T-helper 17 cell (primary cell): ENCODE results near the gene IQSEC3. TPM values are rescaled to one million over a fixed set of nuclear protein-coding genes. Genes with fewer than 3 reads are reported as not detected.
"Not testable (repeated sequence)": the region's sequence is repeated elsewhere in the genome, so short reads cannot be mapped to it uniquely, and the experiment has no call there.

Experiments
- ATAC-seq: fragments of 150-1000 bp; cut with Tn5 transposase; 2 replicates; pipeline ENCODE4 v1.10.0; 2021; ENCODE audit warnings: mild to moderate bottlenecking, moderate library complexity
- DNase-seq, 3 donors: peaks; one replicate each; pipeline versions ENCODE4 v3.0.0 to v3.0.0-alpha.2; 2020 to 2021
- H3K9me3 ChIP-seq: one replicate; pipeline ENCODE4 v1.7.0; 2013; ENCODE audit warnings: low read length, mild to moderate bottlenecking; ENCODE audit not compliant: control insufficient read depth, poor library complexity, severe bottlenecking
- H3K27ac Mint-ChIP-seq: one replicate; pipeline ENCODE4 v1.8.0; 2022; ENCODE audit warnings: mild to moderate bottlenecking, moderate library complexity, mixed read lengths
- H3K27me3 Mint-ChIP-seq: one replicate; pipeline ENCODE4 v1.8.0; 2022; ENCODE audit warnings: mixed read lengths
- H3K36me3 Mint-ChIP-seq: one replicate; pipeline ENCODE4 v1.8.0; 2022; ENCODE audit warnings: low read depth, mixed read lengths
- H3K4me1 Mint-ChIP-seq: one replicate; pipeline ENCODE4 v1.8.0; 2022; ENCODE audit warnings: mild to moderate bottlenecking, mixed read lengths
- H3K4me3 Mint-ChIP-seq: one replicate; pipeline ENCODE4 v1.8.0; 2022; ENCODE audit warnings: mild to moderate bottlenecking, moderate library complexity, mixed read lengths
- total RNA-seq, 4 donors: library from RNA in 2 of 4; stranded (reverse) in 2 of 4; gene quantifications; one replicate each; pipeline ENCODE4 v1.2.3 and lab custom pipeline; 2022 to 2026

The IQSEC3 gene
- total RNA-seq, 2 donors from 2014 or later: 0.29 to 0.60 TPM

GRCh38 chr12:45235-45990, 21.2 kb upstream of the IQSEC3 start:
- H3K27me3 Mint-ChIP-seq: peaks cover 45% of the 10 kb centered on the region
- DNase-seq, H3K27ac Mint-ChIP-seq, H3K36me3 Mint-ChIP-seq, H3K4me1 Mint-ChIP-seq, H3K9me3 ChIP-seq, ATAC-seq, H3K4me3 Mint-ChIP-seq: not testable (repeated sequence)

- not testable (repeated sequence) for H3K36me3 Mint-ChIP-seq, H3K27ac Mint-ChIP-seq, H3K4me1 Mint-ChIP-seq, ATAC-seq, H3K9me3 ChIP-seq, DNase-seq, H3K4me3 Mint-ChIP-seq
- peaks cover 45% of the 10 kb centered on the region for H3K27me3 Mint-ChIP-seq
These were observed 20.6 kb upstream of the IQSEC3 start for GRCh38 chr12:45991-46358.

- H3K27ac Mint-ChIP-seq, DNase-seq, ATAC-seq, H3K9me3 ChIP-seq, H3K36me3 Mint-ChIP-seq, H3K4me3 Mint-ChIP-seq, H3K4me1 Mint-ChIP-seq: not testable (repeated sequence)
- peaks cover 50% of the 10 kb centered on the region for H3K27me3 Mint-ChIP-seq
These were observed 20.0 kb upstream of the IQSEC3 start for GRCh38 chr12:46542-46941.

- H3K27me3 Mint-ChIP-seq: peaks cover 59% of the 10 kb centered on the region
- H3K27ac Mint-ChIP-seq, H3K4me3 Mint-ChIP-seq, H3K4me1 Mint-ChIP-seq, DNase-seq, H3K36me3 Mint-ChIP-seq, ATAC-seq, H3K9me3 ChIP-seq: not testable (repeated sequence)
These were observed 18.8 kb upstream of the IQSEC3 start for GRCh38 chr12:47699-48226.

- not testable (repeated sequence) for DNase-seq, H3K36me3 Mint-ChIP-seq
These were observed 17.4 kb upstream of the IQSEC3 start for GRCh38 chr12:49149-49548.

GRCh38 chr12:51087-51486, 15.5 kb upstream of the IQSEC3 start:
- not testable (repeated sequence) for H3K4me1 Mint-ChIP-seq, H3K9me3 ChIP-seq, H3K4me3 Mint-ChIP-seq, H3K27ac Mint-ChIP-seq, ATAC-seq, DNase-seq, H3K36me3 Mint-ChIP-seq
- peaks cover 70% of the 10 kb centered on the region for H3K27me3 Mint-ChIP-seq

More at GRCh38 chr12:49149-49548, 17.4 kb upstream of the IQSEC3 start:
- H3K27ac Mint-ChIP-seq, ATAC-seq, H3K4me3 Mint-ChIP-seq, H3K9me3 ChIP-seq, H3K4me1 Mint-ChIP-seq: not testable (repeated sequence)
- peaks cover 72% of the 10 kb centered on the region for H3K27me3 Mint-ChIP-seq

- not testable (repeated sequence) for H3K9me3 ChIP-seq, H3K36me3 Mint-ChIP-seq, ATAC-seq, H3K27ac Mint-ChIP-seq, DNase-seq, H3K4me3 Mint-ChIP-seq, H3K4me1 Mint-ChIP-seq
- H3K27me3 Mint-ChIP-seq: peaks cover 69% of the 10 kb centered on the region
These were observed 14.6 kb upstream of the IQSEC3 start for GRCh38 chr12:51962-52361.

GRCh38 chr12:52902-53734, 13.4 kb upstream of the IQSEC3 start:
- peaks cover 72% of the 10 kb centered on the region for H3K27me3 Mint-ChIP-seq
- not testable (repeated sequence) for H3K36me3 Mint-ChIP-seq, H3K9me3 ChIP-seq, H3K4me3 Mint-ChIP-seq, H3K4me1 Mint-ChIP-seq, ATAC-seq, DNase-seq, H3K27ac Mint-ChIP-seq

GRCh38 chr12:53735-54730, 12.5 kb upstream of the IQSEC3 start:
- DNase-seq: no peak
- Mint-ChIP-seq H3K4me3 (no peak overlapping the region), H3K4me1 (no peaks in the 10 kb centered on the region), H3K36me3 (peaks cover 3% of the 10 kb centered on the region), H3K27ac (no peak overlapping the region), H3K27me3 (peaks cover 68% of the 10 kb centered on the region)
- no peak for ATAC-seq
- no peaks in the 10 kb centered on the region for H3K9me3 ChIP-seq

GRCh38 chr12:54750-55535, 11.6 kb upstream of the IQSEC3 start:
- H3K4me1 Mint-ChIP-seq: no peaks in the 10 kb centered on the region
- H3K9me3 ChIP-seq: no peaks in the 10 kb centered on the region
- peaks cover 61% of the 10 kb centered on the region for H3K27me3 Mint-ChIP-seq
- H3K4me3 Mint-ChIP-seq: no peak overlapping the region
- DNase-seq (no peak), ATAC-seq (no peak)
- H3K36me3 Mint-ChIP-seq: peaks cover 3% of the 10 kb centered on the region
- no peak overlapping the region for H3K27ac Mint-ChIP-seq

- no peak overlapping the region for H3K27ac Mint-ChIP-seq
- peaks cover 3% of the 10 kb centered on the region for H3K36me3 Mint-ChIP-seq
- peaks cover 65% of the 10 kb centered on the region for H3K27me3 Mint-ChIP-seq
- ATAC-seq (no peak), DNase-seq (no peak)
- no peaks in the 10 kb centered on the region for H3K9me3 ChIP-seq
- H3K4me3 Mint-ChIP-seq: no peak overlapping the region
- H3K4me1 Mint-ChIP-seq: no peaks in the 10 kb centered on the region
These were observed 9.8 kb upstream of the IQSEC3 start for GRCh38 chr12:56683-57346.

- Mint-ChIP-seq H3K36me3 (peaks cover 3% of the 10 kb centered on the region), H3K4me1 (no peaks in the 10 kb centered on the region), H3K27ac (no peak overlapping the region), H3K4me3 (no peak overlapping the region), H3K27me3 (peaks cover 62% of the 10 kb centered on the region)
- no peak for ATAC-seq
- no peak for DNase-seq
- H3K9me3 ChIP-seq: no peaks in the 10 kb centered on the region
These were observed 9.0 kb upstream of the IQSEC3 start for GRCh38 chr12:57539-57938.
